Vagina (tissue), 2 donors: Measurements from ENCODE around the gene ETFDH. TPM values are rescaled to one million over a fixed set of nuclear protein-coding genes. Genes with fewer than 3 reads are reported as not detected.

Experiments used
- DNase-seq, 2 donors: peaks; one replicate each; pipeline ENCODE4 v3.0.0-alpha.2; 2017; ENCODE audit errors: extremely low spot score in 2 of 2
- H3K27ac ChIP-seq: fragments of 200-600 bp; sonication (generic); one replicate; pipeline ENCODE4 v1.5.1; 2019
- H3K27me3 ChIP-seq: fragments of 200-600 bp; sonication (generic); one replicate; pipeline ENCODE4 v1.5.1; 2019
- H3K36me3 ChIP-seq, 2 donors: fragments of 200-600 bp; sonication (generic); one replicate each; pipeline ENCODE4 v1.5.1; 2017 to 2019
- H3K4me1 ChIP-seq: fragments of 200-600 bp; sonication (generic); one replicate; pipeline ENCODE4 v1.5.1; 2019
- H3K4me3 ChIP-seq, 2 donors: fragments of 200-600 bp; sonication (generic); 1 replicate in 1 of 2; 2 replicates in 1 of 2; pipeline ENCODE4 v1.5.1; 2016 to 2019
- H3K9me3 ChIP-seq: fragments of 200-600 bp; sonication (generic); one replicate; pipeline ENCODE4 v1.5.1; 2019
- POLR2A ChIP-seq, 2 donors: fragments of 450-650 bp; IDR thresholded peaks; one replicate each; pipeline ENCODE4 v1.6.1; 2017; ENCODE audit warnings: antibody characterized with exemption in 2 of 2, mild to moderate bottlenecking in 2 of 2, moderate library complexity in 2 of 2
- POLR2AphosphoS5 ChIP-seq, 2 donors: sonication (generic); formaldehyde crosslinking; IDR thresholded peaks; one replicate each; pipeline ENCODE4 v1.9.0; 2017; ENCODE audit warnings: antibody characterized with exemption in 2 of 2, mild to moderate bottlenecking in 2 of 2, low read depth in 1 of 2; ENCODE audit not compliant: insufficient read depth in 1 of 2
- intact Hi-C: fragments of 100-400 bp; cut with DNase I; formaldehyde crosslinking; loops from one replicate; pipeline ENCODE4 v1.15.1; 2023
- total RNA-seq: library from RNA; depleted of rRNA; stranded (reverse); fragments of >200 nt; gene quantifications from one replicate; pipeline ENCODE4 v1.2.3, GENCODE V29; 2016
- TF ChIP-seq, protein P1 (sequence below), 3 experiments: fragments of 450-650 bp in 2 of 3; fragments of 200-600 bp in 1 of 3; sonication (generic) in 1 of 3; IDR thresholded peaks; one replicate each; pipeline ENCODE4 v1.5.1; 2017 to 2019; ENCODE audit warnings: antibody characterized with exemption in 3 of 3, mild to moderate bottlenecking in 2 of 3, moderate library complexity in 2 of 3

ETFDH gene
- total RNA-seq, 1 donor from 2014 or later: 20.4 TPM

DNA sequence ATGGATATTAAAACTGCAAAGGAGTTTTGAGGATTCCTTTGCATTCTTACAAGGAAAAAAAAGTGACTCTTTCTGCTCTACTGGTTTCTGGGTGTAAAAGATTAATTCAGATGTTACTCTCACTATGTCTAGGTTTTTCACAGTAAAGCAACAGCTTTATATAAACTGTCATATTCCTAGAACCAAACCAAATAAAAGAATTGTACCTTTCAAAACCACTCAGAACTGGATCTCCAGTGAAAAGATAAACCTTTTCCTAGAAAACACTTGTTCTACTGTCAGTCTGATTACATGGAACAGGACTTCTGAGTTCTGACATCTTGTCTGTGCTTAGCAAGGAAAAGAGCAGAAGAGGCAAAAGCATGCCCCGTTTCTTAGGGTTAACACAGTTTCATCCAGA, 56.1 kb downstream of the ETFDH start:
- no peaks in the 10 kb centered on the region for H3K36me3 ChIP-seq
- H3K27me3 ChIP-seq: no peaks in the 10 kb centered on the region
- H3K27ac ChIP-seq: no peak overlapping the region
- intact Hi-C loops: loop anchor here (10.0 kb wide), 1 partner anchor 447 kb away; no protein-coding TSS in a partner anchor
- TF ChIP-seq, protein P1, sequence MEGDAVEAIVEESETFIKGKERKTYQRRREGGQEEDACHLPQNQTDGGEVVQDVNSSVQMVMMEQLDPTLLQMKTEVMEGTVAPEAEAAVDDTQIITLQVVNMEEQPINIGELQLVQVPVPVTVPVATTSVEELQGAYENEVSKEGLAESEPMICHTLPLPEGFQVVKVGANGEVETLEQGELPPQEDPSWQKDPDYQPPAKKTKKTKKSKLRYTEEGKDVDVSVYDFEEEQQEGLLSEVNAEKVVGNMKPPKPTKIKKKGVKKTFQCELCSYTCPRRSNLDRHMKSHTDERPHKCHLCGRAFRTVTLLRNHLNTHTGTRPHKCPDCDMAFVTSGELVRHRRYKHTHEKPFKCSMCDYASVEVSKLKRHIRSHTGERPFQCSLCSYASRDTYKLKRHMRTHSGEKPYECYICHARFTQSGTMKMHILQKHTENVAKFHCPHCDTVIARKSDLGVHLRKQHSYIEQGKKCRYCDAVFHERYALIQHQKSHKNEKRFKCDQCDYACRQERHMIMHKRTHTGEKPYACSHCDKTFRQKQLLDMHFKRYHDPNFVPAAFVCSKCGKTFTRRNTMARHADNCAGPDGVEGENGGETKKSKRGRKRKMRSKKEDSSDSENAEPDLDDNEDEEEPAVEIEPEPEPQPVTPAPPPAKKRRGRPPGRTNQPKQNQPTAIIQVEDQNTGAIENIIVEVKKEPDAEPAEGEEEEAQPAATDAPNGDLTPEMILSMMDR (IDR thresholded peaks at IDR 0.05): no peak
- TF ChIP-seq POLR2AphosphoS5 (IDR thresholded peaks at IDR 0.05; ENCODE audit: insufficient read depth in 1 of 2, low read depth in 1 of 2) (no peak), POLR2A (IDR thresholded peaks at IDR 0.05) (no peak)
- H3K9me3 ChIP-seq: no peaks in the 10 kb centered on the region
- no peaks in the 10 kb centered on the region for H3K4me1 ChIP-seq
- no peak overlapping the region for H3K4me3 ChIP-seq
- no peak for DNase-seq

GRCh38 chr4:158729716-158730559, 57.8 kb downstream of the ETFDH start:
- H3K9me3 ChIP-seq: no peaks in the 10 kb centered on the region
- H3K36me3 ChIP-seq: no peaks in the 10 kb centered on the region
- no peak for DNase-seq
- intact Hi-C loops: loop anchor here (5.0 to 10.0 kb wide), 2 partner anchors 122 to 445 kb away; no protein-coding TSS in a partner anchor
- H3K27ac ChIP-seq: no peak overlapping the region
- no peaks in the 10 kb centered on the region for H3K4me1 ChIP-seq
- H3K27me3 ChIP-seq: no peaks in the 10 kb centered on the region
- TF ChIP-seq, protein P1 (IDR thresholded peaks at IDR 0.05): peak; percentile 64 to 95 (median 85)
- TF ChIP-seq POLR2A (IDR thresholded peaks at IDR 0.05): no peak
- H3K4me3 ChIP-seq: no peak overlapping the region

DNA sequence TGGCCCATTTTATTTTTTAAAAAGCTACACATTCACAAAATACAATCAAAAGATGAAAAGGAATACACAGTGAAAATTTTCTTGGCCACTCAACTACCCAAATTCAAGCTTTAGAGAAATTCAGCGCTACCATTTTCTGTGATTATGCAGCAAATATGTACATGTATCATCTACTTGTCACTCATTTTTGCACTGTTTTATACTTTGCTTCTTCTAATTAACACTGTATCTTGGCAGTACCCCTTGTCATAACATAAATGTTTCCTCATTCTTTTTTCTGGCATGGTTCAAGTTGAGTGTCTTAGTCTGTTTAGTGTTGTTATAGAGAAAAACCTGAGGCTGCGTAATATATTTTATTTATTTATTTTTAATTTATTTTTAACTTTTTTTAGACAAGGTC, 66.8 kb downstream of the ETFDH start:
- Histone ChIP-seq H3K36me3 (no peaks in the 10 kb centered on the region), H3K27me3 (no peaks in the 10 kb centered on the region), H3K27ac (no peak overlapping the region), H3K4me1 (no peaks in the 10 kb centered on the region), H3K9me3 (no peaks in the 10 kb centered on the region), H3K4me3 (no peak overlapping the region)
- intact Hi-C loops: no loop called here
- no peak for DNase-seq
- TF ChIP-seq POLR2AphosphoS5 (IDR thresholded peaks at IDR 0.05; ENCODE audit: insufficient read depth in 1 of 2, low read depth in 1 of 2): no peak
- TF ChIP-seq, protein P1 (IDR thresholded peaks at IDR 0.05): no peak
- no peak for TF ChIP-seq POLR2A (IDR thresholded peaks at IDR 0.05)

DNA sequence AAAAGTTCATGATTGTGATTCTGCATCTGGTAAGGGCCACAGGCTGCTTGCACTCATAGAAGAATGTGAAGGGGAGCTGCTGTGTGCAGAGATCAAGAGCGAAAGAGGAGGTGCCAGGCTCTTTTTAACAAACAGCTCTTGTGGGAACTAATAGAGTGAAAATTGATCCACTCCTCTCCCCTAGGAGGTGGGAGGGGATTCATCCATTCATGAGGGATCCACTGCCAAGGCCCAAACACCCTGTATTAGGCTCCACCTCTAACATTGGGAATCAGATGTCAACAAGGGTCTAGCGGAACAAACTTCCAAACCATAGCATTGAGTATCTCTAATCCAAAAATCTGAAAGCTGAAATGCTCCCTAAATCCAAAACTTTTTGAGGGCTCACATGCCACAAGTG, 67.5 kb downstream of the ETFDH start:
- DNase-seq: no peak
- Histone ChIP-seq H3K36me3 (no peaks in the 10 kb centered on the region), H3K4me3 (no peak overlapping the region), H3K4me1 (no peaks in the 10 kb centered on the region), H3K9me3 (no peaks in the 10 kb centered on the region), H3K27ac (no peak overlapping the region), H3K27me3 (no peaks in the 10 kb centered on the region)
- TF ChIP-seq POLR2AphosphoS5 (IDR thresholded peaks at IDR 0.05; ENCODE audit: insufficient read depth in 1 of 2, low read depth in 1 of 2) (no peak), POLR2A (IDR thresholded peaks at IDR 0.05) (no peak)
- TF ChIP-seq, protein P1 (IDR thresholded peaks at IDR 0.05): no peak
- intact Hi-C loops: no loop called here
